Left forelimb (tissue), 1 donor: ENCODE results near the gene ZNF558.

Experiments used
- DNase-seq: peaks from one replicate; pipeline ENCODE4 v3.0.0-alpha.2; 2018; ENCODE audit warnings: low spot score

ZNF558 gene

DNA sequence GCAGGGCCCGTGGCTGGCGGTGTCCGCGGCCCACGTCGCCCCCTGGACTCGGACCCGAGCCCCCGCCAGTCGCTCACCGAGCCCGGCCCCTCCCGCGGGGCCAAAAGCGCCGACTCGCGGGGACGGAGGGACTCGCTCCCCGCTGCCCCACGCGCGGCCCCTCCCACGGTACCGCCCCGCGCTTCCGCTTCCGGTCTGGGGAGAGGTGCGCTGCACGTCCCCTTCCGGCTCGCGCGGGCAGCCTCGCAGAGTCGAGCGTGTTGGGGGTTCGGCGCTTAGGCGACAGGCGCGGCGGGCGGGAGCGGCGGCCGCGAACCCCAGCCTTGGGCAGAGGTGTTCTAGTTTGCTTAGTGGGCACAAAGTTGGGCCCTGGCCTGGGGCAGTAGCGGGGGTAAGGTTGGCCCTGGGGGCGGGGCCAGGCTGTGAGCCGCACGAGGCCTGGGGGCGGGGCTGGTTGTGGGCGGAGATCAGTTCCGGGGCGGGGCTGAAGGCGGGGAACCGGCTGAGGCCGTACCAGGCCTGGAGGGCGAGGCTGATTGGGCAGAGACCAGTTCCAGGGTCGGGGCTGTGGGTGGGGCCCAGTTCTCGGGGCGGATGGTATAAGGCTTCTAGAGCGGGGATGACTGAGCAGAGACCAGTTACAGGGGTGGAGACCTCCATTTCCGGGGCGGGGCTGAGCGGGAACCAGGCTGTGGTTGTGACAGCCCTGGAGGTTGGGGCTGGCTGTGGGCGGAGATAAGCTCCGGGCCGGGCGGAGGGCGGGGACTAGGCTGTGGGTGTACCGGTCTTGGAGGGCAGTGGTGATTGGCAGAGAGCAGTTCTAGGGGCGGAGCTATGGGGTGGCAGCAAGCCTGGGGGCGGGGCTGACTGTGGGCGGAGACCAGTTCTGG, at the start of gene ZNF558, which contains the start of gene MBD3L1:
ZNF558 (minus strand) TSS at position 173 of the 890 bp plus-strand sequence. CDS start 9,645 bp downstream, outside the sequence.
MBD3L1 (plus strand) TSS at position 246 of the 890 bp plus-strand sequence. CDS start 10,302 bp downstream, outside the sequence.
- DNase-seq = peak; percentile 99

DNA sequence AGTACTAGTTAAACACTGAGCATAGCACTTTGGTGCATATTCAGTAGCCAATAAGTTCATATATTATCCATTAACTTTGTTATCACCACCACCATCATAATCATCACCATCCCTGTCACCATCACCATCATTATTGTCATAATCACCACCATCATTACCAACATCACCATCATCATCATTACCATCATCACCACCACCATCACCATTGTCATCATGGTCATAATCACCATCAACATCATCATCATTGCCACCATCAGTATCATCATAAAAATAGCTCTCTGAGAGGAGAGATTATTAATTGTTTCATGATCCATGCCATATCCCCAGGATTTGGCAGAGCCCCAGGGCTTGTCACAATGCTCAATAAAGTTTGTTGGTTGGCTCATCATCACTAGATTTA, 49.4 kb upstream of the ZNF558 start:
- DNase-seq = no peak

DNA sequence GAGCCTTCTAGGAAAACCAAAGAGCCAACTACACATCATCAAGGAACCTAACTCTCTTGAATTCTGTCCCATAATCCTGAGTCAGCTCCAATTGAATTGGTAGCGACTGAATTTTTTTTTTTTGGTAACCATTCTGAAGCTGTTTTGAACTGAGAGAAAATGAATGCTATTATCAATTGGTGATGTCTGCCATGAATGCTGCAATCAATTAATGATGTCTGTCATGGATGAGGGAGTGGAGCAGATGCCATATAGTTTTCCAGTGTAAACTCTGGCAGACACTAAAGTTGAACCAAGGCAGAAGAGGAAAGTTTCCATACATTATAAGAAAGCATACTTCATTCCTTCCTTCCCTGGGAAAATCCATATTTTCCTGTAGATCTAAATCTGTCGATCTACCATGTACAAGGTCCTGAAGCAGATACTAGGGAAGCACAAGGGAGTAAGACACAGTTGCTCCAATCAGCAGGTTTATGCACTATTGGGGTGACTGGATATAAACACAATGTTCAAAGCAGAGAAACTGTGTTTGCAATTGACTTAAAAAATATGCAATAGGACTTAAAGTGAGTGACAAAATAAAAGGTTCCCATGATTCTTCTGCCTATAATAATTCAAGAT, 48.9 kb upstream of the ZNF558 start:
- no peak for DNase-seq

DNA sequence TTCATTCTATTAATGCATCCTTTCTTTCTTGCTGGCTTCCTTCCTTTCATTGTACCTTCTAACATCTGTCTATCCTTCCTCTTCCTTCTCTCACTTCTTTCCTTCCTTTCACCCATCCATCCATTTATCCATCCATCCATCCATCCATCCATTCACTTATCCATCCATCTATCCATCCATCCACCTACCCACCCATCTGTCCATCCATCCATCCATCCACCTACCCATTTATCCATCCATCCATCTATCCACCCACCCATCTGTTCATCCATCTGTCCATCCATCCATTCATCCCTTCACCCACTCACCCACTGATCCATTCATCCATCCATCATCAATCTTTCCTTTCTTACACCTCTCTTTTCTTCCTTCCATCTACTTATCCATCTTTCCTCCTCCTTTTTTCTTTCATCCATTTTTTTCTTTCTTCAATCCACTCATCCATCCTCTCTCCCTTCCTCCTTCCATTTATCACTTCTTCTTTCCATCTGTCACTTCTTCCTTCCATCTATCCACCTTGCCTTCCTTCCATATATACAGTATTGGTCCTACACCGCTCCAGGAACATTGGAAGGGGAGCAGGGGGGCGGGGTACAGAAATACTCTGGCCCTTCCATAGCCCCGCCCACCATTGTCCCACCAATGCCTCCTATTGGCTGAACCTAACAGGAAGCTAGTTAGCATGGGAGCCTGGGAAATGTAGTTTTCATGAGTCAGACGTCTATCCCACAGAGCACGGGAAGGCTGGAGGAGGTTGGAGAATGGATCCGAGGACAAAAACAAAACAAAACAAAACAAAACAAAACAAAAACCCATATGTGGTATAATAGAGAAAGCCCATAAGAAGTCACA, 46.0 kb upstream of the ZNF558 start:
- no peak for DNase-seq

DNA sequence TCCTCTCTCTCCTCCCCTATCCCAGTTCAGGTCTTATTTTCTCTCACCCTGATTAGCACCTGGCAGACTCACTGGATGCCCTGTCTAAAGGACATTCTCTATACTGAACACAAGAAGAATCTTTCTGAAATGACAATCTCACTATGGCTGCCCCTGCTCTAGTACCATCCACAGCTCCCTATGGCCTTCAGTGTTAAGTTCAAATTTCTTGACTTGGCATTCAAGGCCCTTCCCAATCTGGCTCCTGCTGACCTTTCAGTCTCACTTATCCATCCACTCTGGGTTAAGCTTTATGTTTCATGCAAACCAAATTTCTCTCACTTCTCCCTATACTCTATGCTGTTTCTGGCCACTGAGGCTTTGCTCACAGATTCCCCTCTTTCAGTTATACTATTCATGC, 34.2 kb upstream of the ZNF558 start:
- no peak for DNase-seq

DNA sequence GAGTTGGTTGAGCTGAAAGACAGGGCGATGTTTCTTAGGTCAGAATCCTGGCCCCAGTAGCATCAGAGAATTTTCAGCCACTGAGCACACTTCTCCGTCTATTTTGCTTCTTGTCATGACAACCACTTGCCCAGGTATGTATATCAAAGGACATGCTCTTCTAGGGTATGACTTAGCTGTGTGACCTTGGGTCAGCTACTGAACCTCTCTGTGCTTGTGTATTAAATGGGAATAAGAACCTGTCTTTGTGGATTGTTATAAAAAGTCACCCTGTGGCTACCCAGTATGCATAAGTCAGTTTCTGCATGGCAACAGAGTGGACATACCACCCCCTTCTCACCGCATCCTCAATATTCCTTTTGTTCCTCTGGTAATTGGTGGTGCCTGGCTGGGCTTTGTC, 26.2 kb upstream of the ZNF558 start:
- no peak for DNase-seq

DNA sequence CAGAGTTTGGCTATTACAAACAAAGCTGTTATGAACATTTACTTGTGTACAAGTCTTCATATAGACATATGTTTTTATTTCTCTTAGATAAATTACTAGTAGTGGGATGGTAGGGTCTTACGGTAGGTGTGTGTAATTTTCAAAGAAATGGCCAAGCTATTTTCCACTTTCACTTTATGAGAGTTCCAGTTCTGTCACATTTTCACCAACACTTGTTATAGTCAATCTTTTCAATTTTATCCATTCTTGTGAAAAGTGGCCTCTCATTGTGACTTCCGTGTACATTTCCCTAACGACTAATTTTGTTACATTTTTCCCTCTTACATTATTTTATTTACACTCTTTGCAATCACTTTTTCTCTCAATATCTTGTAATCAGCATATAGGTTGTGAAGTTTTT, 18.4 kb upstream of the ZNF558 start:
- no peak for DNase-seq

DNA sequence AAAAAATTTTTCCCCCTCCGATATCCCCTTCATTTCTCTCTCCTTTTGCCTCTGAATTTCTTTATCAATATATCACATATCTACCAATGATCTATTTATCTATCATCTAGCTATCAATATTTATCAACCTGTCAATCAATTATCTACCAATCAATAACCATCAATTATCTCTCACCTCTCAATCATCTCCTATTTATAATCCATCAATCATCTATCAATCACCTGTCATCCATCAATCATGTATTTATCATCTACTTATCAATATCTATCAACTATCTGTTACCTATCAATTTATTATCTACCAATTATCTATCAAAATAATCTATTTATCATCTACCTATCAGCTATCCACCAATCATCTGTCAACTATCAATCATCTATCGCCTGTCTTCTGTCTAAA, 17.1 kb upstream of the ZNF558 start:
- no peak for DNase-seq

DNA sequence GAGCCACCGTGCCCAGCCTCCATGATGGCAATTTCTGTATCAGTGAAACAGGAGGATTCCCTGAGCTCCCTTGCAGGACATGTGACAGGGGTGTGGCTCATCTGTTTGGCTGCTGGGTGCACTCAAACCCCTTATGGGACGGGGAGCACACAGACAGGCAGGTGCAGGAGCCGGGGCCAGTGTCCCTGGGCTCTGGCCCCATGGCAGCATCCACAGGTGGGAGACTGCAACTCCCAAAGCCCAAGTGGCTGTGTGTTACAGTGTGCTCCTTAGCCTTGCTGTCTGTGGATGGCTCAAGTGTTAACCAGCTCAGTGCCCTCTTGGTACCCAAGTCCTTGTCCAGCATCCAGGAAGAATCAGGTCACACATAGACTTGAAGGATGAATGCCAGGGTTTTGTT, 14.7 kb upstream of the ZNF558 start:
- DNase-seq = no peak

DNA sequence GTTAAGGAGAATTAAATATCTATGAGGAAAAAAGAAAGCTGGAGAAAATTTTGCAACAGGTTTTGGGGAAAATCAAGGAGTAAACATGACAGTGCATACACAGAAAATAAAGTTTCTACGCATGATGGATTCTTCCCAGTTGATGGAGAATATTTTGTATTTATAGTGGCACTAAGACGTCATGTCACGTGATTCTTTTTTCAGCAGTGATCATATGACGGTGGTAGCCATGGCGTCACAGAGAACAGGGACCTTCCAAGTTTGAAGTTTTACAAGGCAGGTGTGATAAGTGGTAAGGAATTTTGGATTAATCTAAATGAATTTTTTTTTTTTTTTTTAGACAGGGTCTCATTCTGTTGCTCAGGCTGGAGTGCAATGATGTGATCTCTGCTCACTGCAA, 8.6 kb upstream of the ZNF558 start:
- no peak for DNase-seq

DNA sequence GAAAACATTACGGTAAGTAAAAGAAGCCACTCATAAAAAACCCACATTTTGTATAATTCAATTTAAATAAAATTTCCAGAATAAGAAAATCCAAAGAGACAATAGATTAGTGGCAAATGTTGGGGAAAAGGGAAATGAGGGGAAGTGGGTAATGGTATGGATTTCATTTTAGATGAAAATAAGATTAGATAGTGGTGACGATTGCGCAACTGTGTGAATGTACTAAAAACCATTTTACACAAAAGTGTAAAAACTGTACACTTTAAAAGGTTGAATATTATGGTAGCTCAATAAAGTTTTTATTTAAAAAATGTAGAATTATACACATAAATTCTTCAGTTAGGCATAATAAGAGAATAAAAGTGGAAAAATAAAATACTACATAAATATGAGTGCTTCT, 3.8 kb upstream of the ZNF558 start:
- DNase-seq = no peak

DNA sequence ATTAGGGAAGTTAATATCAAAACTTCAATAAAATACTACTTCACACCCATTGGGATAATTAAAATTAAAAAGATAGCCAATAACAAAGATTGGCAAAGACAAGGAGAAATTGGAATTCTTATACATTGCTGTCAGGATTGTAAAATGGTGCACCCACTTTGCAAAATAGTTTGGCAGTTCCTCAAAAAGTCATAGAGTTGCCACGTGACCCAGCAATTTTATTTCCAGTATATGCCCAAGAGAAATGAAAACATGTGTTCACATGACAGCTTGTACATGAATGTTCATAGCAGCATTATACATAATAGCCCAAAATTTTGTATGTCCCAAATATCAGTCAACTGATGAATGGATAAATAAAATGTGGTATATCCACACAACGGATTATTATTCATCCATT, 3.3 kb upstream of the ZNF558 start:
- DNase-seq = no peak

DNA sequence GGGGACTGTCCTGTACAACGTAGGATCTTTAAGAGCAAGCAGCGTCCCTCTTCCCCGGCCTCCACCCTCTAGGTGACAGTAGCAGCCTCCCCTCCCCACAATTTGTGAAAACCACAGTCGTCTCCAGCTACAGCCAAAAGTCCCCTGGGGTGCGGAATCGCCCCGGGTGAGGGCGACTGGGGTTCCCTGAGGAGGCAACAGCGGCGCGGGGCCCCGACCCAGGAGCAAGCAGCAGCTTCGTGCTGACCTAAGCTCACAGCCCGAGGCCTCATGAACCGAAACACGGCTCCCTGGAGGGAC, 322 bp downstream of the ZNF558 start:
- DNase-seq = no peak

DNA sequence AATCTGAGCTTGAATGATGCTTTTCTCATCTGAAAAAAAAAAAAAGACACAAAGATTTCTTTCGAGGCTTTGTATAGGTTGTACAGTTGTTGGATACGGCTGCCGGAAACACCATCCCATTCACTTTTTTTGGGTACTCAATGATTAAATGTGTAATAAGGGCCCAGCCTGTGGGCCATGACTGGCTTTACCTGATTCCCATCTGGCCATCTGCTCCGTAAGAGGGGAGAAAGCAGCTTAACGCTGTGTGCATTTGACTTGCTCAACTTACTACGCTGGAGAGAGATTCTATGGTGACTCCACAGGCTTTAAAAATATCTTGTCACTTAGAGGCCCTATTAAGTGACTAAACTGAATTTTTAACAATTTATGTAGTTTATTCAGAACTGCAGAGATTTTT, 731 bp downstream of the ZNF558 start:
- no peak for DNase-seq

DNA sequence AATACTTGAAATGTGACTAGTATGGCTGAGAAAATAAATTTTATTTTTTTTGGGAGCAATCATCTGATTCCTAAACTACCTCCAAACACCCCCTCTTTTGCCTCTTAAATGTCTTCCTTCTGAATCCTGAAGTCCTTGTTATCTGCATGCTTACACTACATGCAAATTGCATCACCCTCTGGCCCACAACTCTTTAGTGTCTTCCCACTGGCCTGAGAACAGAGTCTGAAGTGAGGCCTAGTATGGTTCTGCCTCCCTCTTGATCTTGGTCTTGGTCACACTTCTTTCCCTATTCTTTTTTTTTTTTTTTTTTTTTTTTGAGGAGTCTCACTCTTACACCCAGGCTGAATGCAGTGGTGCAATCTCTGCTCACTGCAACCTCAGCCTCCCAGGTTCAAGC, 4.8 kb downstream of the ZNF558 start:
- no peak for DNase-seq

DNA sequence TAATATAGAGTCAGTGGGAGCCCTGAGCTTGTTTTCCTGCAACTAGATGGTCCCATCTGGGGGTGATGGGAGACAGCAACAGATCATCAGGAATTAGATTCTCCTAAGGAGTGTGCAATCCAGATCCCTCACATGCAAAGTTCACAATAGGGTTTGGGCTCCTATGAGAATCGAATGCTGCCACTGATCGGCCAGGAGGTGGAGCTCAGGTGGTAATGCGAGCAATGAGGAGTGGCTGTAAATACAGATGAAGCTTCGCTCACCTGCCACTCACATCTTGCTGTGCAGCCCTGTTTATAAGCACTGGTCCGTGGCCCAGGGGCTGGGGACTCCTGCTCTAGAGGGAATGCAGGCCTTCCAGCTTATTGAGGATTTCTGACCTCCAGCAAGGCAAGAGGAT, 5.7 kb downstream of the ZNF558 start:
- no peak for DNase-seq

DNA sequence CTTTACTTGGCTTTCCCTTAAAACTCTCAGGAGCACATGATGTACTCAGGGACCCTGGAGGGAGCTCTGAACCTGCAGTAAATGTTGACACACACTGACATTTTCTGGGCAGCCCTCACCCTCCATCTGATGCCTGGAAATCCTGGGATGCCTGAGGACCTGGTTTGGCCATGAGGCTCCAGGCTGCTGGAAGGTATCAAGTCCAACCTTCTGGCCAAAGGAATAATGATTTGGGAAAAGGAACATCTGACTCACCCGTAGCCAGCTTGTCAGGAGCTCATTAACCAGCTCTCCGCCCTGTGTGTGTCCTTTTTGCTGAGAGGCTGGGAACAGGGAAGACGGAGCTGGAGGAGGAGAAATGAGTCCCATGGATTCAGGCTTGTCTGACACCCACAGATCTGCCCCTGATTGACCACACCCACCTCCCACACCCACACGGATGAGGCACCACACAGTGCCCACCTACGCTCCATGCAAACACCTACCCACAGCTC, 10.3 kb downstream of the ZNF558 start:
- DNase-seq = no peak

DNA sequence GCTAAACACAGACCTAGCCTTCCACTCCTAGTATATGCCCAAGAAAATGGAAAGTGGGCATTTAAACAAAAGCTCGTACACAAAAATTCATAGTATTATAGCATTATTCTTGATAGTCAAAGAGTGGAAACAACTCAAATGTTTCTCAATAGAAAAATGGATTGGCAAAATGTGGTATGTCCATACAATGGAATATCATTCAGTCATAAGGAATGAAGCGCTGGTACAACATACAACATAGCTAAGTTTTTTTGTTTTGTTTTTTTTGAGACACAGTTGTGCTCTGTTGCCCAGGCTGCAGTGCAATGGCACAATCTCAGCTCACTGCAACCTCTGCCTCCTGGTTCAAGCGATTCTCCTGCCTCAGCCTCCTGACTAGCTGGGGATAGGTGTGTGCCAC, 11.9 kb downstream of the ZNF558 start:
- DNase-seq = no peak

DNA sequence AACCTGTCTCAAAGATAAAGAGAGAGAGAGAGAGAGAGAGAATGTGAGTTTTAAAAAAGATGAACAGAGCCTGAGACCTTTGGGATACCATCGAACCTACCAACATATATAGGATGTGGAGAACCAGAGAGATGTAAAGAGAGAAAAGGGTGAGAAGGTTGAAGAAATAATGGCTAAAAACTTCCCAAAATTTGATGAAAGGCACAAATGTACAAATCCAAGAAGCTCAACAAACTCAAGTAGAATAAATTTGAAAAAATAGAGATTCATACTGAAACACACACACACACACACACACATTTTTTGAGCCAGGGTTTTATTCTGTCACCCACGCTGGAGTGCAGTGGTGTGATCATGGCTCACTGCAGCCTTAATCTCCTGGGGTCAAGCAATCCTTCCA, 16.3 kb downstream of the ZNF558 start:
- no peak for DNase-seq

DNA sequence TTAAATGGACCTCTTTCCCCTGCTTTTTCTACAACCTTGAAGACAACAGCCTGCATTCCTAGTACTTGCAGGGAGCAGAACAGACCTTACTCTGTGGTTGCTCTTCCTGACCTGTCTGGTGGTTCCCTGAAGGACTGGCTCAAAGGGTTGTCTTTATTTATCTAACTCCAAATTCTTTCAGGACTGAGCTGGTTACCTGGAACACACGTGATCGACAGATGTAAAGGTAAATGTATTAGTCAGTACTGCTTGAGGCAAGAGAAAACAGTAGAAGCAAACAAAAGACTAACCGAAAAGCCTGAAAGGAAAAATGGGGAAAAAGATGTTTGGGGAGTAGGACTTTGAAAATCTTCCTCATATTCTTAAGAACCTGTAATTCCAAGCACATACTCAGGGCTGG, 17.9 kb downstream of the ZNF558 start:
- no peak for DNase-seq

DNA sequence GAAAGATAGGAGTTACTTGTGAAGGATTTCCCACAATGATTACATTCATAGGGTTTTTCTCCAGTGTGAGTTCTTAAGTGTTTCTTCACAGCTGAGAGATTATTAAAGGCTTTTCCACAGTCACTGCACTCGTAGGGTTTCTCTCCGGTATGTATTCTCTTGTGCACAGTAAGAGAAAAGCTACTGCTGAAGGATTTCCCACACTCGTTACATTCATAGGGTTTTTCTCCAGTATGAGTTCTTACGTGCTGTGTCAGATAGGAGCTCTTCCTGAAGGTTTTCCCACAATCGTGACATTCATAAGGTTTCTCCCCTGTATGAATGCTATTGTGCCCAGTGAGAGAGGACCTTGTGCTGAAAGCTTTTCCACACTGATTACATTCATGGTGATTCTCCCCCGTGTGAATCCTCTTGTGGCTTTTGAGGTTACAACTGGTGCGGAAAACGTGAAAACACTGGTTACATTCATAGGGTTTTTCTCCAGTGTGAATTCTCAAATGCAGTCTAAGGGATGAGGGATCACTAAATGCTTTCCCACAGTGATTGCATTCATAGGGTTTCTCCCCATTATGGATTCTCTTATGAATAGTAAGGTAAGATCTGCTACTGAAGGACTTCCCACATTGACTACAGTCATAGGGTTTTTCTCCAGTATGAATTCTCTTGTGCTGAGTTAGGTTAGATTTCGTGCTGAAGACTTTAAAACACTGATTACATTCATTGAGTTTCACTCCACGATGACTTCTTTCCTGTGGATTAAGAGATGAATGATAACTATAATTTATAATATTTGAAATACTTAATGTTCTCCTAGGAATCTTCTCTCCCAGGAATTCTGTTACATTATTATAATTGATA, 20.6 kb downstream of the ZNF558 start:
- DNase-seq = no peak

DNA sequence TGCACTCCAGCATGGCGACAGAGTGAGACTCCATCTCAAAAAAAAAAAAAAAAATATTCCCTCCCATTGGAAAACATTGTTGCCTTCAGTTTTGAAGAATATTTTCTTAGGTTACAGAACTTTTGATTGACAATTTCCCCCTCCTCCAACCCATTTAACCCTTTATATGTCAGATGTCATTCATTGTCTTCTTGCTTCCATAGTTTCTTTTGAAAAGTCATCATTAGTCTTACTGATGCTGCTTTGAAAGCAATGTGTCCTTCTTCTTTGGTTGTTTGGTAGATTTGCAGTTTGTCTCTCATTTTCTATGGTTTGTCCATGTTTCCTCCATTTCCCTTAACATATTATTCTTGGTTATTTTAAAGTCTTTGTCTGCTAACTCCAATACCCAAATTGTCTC, 25.4 kb downstream of the ZNF558 start:
- DNase-seq = no peak
